Left lung (tissue), 10 donors: ENCODE measurements around the gene ZNF563. TPM values are rescaled to one million over a fixed set of nuclear protein-coding genes. Genes with fewer than 3 reads are reported as not detected.
A peak's percentile ranks its signal among the peaks of the same experiment; 100 is the strongest.

Source experiments
- ATAC-seq: fragments of 200-7000 bp; cut with Tn5 transposase; one replicate; pipeline ENCODE4 v1.9.1; 2020; ENCODE audit warnings: moderate library complexity
- DNase-seq, 4 donors: peaks; one replicate each; pipeline ENCODE4 v3.0.0-alpha.2; 2013 to 2020
- H3K27ac ChIP-seq, 2 donors: fragments of 200-600 bp; sonication (generic) in 1 of 2; one replicate each; pipeline versions ENCODE4 v1.5.0 to v1.8.0; 2020 to 2021
- H3K27me3 ChIP-seq, 2 donors: fragments of 200-600 bp; sonication (generic) in 1 of 2; one replicate each; pipeline versions ENCODE4 v1.5.0 to v1.8.0; 2020 to 2021
- H3K36me3 ChIP-seq, 2 donors: fragments of 200-600 bp; sonication (generic) in 1 of 2; one replicate each; pipeline versions ENCODE4 v1.5.0 to v1.8.0; 2020 to 2021
- H3K4me1 ChIP-seq, 2 donors: fragments of 200-600 bp; one replicate each; pipeline ENCODE4 v1.8.0; 2021
- H3K4me3 ChIP-seq, 2 donors: fragments of 200-600 bp; sonication (generic) in 1 of 2; one replicate each; pipeline versions ENCODE4 v1.5.0 to v1.8.0; 2020 to 2021; ENCODE audit warnings: mild to moderate bottlenecking in 1 of 2
- H3K9me3 ChIP-seq, 2 donors: fragments of 200-600 bp; sonication (generic) in 1 of 2; one replicate each; pipeline versions ENCODE4 v1.5.0 to v1.8.0; 2020 to 2021
- CTCF ChIP-seq, 2 donors: fragments of 200-600 bp; sonication (generic) in 1 of 2; IDR thresholded peaks; one replicate each; pipeline versions ENCODE4 v1.5.0 to v1.8.0; 2021; ENCODE audit warnings: antibody characterized with exemption in 2 of 2
- intact Hi-C, 2 donors: fragments of 100-400 bp; cut with DNase I; formaldehyde crosslinking; loops; one replicate each; pipeline versions ENCODE4 v1.11.2 to v1.14.2; 2022
- polyA plus RNA-seq, 6 donors: library from polyadenylated mRNA; unstranded; fragments of 120-200 nt; gene quantifications; one replicate each; pipeline ENCODE4 v1.2.1, GENCODE V29; 2013; ENCODE audit not compliant: insufficient read length in 6 of 6
- total RNA-seq, 2 donors: library from RNA; stranded (reverse); fragmentation: NEBNext Ultra II Directional; extraction: Animal tissue kit (Norgen Biotek cat#: 25700); gene quantifications; one replicate each; pipeline ENCODE4 v1.2.1, GENCODE V29; 2021
- donor health status: DM: no; HTN: yes; CAD: no.
- donor health status: DM: no; HTN: no; CAD: no.

ZNF563 gene
- total and polyA plus RNA-seq, 8 donors, result 3.9 to 5.9 (median 4.3) TPM

GRCh38 chr19:12294249-12295158 is 38.9 kb downstream of the ZNF563 start, which contains the start of gene ZNF44:
TSS of gene ZNF44 (minus strand) at chr19:12294883. CDS start at chr19:12294694, 189 bp downstream.
- intact Hi-C loops, result no loop called here
- peak; percentile 97 to 99 (median 97) for DNase-seq
- ATAC-seq, result peak; percentile 95
- no peaks in the 10 kb centered on the region for H3K27me3 ChIP-seq
- H3K36me3 ChIP-seq, result peaks cover 0 to 4% of the 10 kb centered on the region in 2 donors
- H3K9me3 ChIP-seq, result no peaks in the 10 kb centered on the region
- H3K27ac ChIP-seq, result peak within 1 kb of the TSS; percentile 96 to 97
- no peak for TF ChIP-seq CTCF (IDR thresholded peaks at IDR 0.05)
- H3K4me1 ChIP-seq, result peaks cover 8 to 38% of the 10 kb centered on the region in 2 donors
- peak within 1 kb of the TSS; percentile 99 for H3K4me3 ChIP-seq

- peaks cover 0 to 6% of the 10 kb centered on the region in 2 donors for H3K36me3 ChIP-seq
- DNase-seq (peak; percentile 56 to 94 (median 86)), ATAC-seq (peak; percentile 82)
- no peaks in the 10 kb centered on the region for H3K9me3 ChIP-seq
- H3K4me1 ChIP-seq, result peaks cover 10 to 45% of the 10 kb centered on the region in 2 donors
- no peaks in the 10 kb centered on the region for H3K27me3 ChIP-seq
- intact Hi-C loops, result no loop called here
- H3K4me3 ChIP-seq, result peak overlapping the region; percentile 99
- H3K27ac ChIP-seq, result peak overlapping the region; percentile 96 to 97
- TF ChIP-seq CTCF (IDR thresholded peaks at IDR 0.05), result no peak
Measured at GRCh38 chr19:12293777-12294248, 39.6 kb downstream of the ZNF563 start.

GRCh38 chr19:12289790-12290065 is 43.7 kb downstream of the ZNF563 start:
- ATAC-seq (no peak), DNase-seq (no peak)
- H3K36me3 ChIP-seq, result peaks cover 0 to 19% of the 10 kb centered on the region in 2 donors
- peak overlapping the region; percentile 58 to 62 for H3K27ac ChIP-seq
- no peak overlapping the region for H3K4me3 ChIP-seq
- H3K4me1 ChIP-seq, result peaks cover 11 to 48% of the 10 kb centered on the region in 2 donors
- intact Hi-C loops, result no loop called here
- peaks cover 0 to 6% of the 10 kb centered on the region in 2 donors for H3K9me3 ChIP-seq
- TF ChIP-seq CTCF (IDR thresholded peaks at IDR 0.05), result no peak
- H3K27me3 ChIP-seq, result no peaks in the 10 kb centered on the region

GRCh38 chr19:12287958-12288500 is 45.4 kb downstream of the ZNF563 start:
- TF ChIP-seq CTCF (IDR thresholded peaks at IDR 0.05), result no peak
- Histone ChIP-seq H3K27me3 (no peaks in the 10 kb centered on the region), H3K9me3 (peaks cover 0 to 21% of the 10 kb centered on the region in 2 donors), H3K27ac (no peak overlapping the region), H3K4me1 (peaks cover 4 to 40% of the 10 kb centered on the region in 2 donors), H3K4me3 (no peak overlapping the region), H3K36me3 (peaks cover 0 to 28% of the 10 kb centered on the region in 2 donors)
- DNase-seq, result no peak
- no peak for ATAC-seq
- intact Hi-C loops, result no loop called here

- no peak overlapping the region for H3K27ac ChIP-seq
- no peak for ATAC-seq
- peaks cover 0 to 32% of the 10 kb centered on the region in 2 donors for H3K9me3 ChIP-seq
- no peak for DNase-seq
- intact Hi-C loops, result no loop called here
- TF ChIP-seq CTCF (IDR thresholded peaks at IDR 0.05), result no peak
- H3K36me3 ChIP-seq, result peaks cover 0 to 25% of the 10 kb centered on the region in 2 donors
- H3K27me3 ChIP-seq, result no peaks in the 10 kb centered on the region
- H3K4me3 ChIP-seq, result no peak overlapping the region
- H3K4me1 ChIP-seq, result peaks cover 3 to 15% of the 10 kb centered on the region in 2 donors
Measured at GRCh38 chr19:12284631-12285030, 48.8 kb downstream of the ZNF563 start.
